HG02852 (cell line): ENCODE data around the gene SEM1.
"Not testable (repeated sequence)": the region's sequence is repeated elsewhere in the genome, so short reads cannot be mapped to it uniquely, and the experiment has no call there.

ENCODE experiments used
- ATAC-seq: cut with Tn5 transposase; IDR thresholded peaks from one replicate; pipeline ENCODE4 v1.9.1; 2021; ENCODE audit warnings: mild to moderate bottlenecking, moderate library complexity; ENCODE audit not compliant: unreplicated experiment

The SEM1 gene

DNA sequence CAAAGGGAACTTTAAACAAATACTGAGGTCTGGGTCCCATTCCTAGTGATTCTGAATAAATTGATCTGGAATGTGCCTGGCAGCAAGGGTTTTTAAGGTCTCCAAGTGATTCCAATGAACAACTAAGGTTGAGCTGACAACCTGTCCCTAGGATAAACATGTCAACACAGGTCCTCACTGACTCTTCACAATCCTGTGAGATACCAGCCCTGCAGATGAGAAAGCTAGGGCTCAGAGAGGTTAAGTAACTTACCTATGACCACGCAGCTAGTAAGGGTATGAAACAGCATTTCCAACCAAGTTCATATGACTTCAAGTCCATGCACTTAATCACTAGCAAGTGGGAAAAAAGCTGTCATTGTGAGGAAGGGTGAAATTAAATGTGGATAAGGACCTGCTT is 44.0 kb downstream of the SEM1 start:
- no peak for ATAC-seq

- ATAC-seq = no peak
Observed at GRCh38 chr7:96664793-96665192, 44.9 kb downstream of the SEM1 start.

DNA sequence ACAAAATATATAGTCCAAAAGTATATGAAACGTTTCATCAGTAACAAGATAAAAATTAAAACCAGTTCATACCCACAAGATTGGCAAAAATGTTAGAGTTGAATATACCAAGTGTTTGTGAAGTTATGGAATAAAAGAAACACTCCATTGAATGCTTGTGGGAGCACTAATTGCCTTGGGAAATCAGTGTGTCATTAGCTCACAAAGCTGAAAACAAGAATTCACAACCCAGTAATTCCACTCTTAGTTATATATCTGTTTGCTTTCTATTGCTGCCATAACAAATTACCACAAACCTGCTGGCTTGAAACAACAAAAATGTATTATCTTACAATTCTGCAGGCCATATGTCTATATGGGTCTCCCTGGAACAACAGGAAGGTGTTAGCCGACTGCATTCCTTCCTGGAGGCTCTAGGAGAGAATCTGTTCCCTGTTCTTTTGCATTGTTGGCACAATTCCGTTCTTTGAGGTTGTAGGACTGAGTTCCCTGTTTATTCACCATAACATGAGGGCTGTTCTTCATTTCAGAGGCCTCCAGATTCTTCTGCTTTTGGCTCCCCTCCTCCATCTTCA is 45.7 kb downstream of the SEM1 start:
- ATAC-seq = no peak

GRCh38 chr7:96663457-96663856 is 46.2 kb downstream of the SEM1 start:
- ATAC-seq = peak; percentile 89

- ATAC-seq = not testable (repeated sequence)
Observed at GRCh38 chr7:96662151-96662550, 47.5 kb downstream of the SEM1 start.

- ATAC-seq = no peak
Observed at GRCh38 chr7:96658022-96658412, 51.6 kb downstream of the SEM1 start.

GRCh38 chr7:96657347-96658021 is 52.2 kb downstream of the SEM1 start:
- no peak for ATAC-seq

- ATAC-seq = no peak
Observed at GRCh38 chr7:96655956-96656355, 53.7 kb downstream of the SEM1 start.

GRCh38 chr7:96654630-96655188 is 54.9 kb downstream of the SEM1 start:
- ATAC-seq = no peak

DNA sequence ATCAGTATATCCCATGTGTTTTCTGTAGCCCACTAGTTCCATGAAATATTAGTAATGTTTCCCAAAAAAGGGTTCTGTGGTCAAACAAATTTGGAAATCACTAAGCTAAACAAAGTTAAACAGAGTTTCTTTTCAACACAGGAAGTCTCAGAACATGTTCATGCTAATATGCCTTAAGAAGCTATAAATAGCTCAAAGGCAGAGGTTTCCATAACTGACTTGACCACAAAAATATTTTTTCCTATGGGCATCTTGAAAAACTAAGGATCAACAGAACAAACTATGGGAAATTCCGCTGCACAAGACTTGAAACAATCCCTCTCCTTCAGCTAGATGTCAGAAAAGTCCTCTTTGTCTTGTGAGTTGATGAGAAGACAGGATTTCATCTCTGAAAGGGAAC is 59.7 kb downstream of the SEM1 start:
- ATAC-seq = no peak

GRCh38 chr7:96648784-96649183 is 60.9 kb downstream of the SEM1 start:
- no peak for ATAC-seq

- ATAC-seq = no peak
Observed at GRCh38 chr7:96647733-96648132, 61.9 kb downstream of the SEM1 start.

DNA sequence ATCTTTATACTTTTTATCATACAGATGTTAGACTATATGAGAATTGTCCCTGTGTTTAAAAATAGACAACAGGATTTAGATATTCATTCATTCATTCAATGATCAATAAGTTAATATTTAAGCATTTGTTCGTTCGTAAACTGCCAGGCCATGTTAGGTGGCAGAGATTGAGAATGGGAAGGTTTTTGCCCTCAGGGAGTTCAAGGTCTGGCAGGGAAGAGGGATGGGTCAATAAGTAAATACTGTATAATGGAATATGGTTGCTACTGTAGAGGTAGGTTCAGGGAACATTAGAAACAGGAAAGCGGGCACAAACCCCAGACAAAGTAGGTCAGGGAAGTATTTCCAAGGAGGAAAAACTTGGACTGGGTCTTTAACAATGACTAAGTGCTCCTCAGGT is 64.6 kb downstream of the SEM1 start:
- no peak for ATAC-seq

- not testable (repeated sequence) for ATAC-seq
Observed at GRCh38 chr7:96643436-96643835, 66.2 kb downstream of the SEM1 start.

- ATAC-seq = no peak
Observed at GRCh38 chr7:96640054-96640453, 69.6 kb downstream of the SEM1 start.
